Heart left ventricle (tissue), 16 donors: ENCODE data around the gene CPT2. TPM values are rescaled to one million over a fixed set of nuclear protein-coding genes. Genes with fewer than 3 reads are reported as not detected.

Experiments
- ATAC-seq, 4 donors: fragments of 200-7000 bp; cut with Tn5 transposase; one replicate each; pipeline ENCODE4 v1.9.1; 2020 to 2022; ENCODE audit warnings: moderate library complexity in 4 of 4, mild to moderate bottlenecking in 3 of 4, moderate number of reproducible peaks in 1 of 4
- DNase-seq, 5 donors: peaks; one replicate each; pipeline ENCODE4 v3.0.0-alpha.2; 2020
- H3K27ac ChIP-seq, 12 donors: fragments of 200-600 bp; sonication (generic) in 4 of 12; one replicate each; pipeline versions ENCODE4 v1.5.0 to v1.8.0; 2016 to 2022; ENCODE audit warnings: mild to moderate bottlenecking in 2 of 12
- H3K27me3 ChIP-seq, 9 donors: fragments of 200-600 bp; sonication (generic) in 2 of 9; one replicate each; pipeline versions ENCODE4 v1.5.1 to v1.8.0; 2016 to 2022; ENCODE audit warnings: mild to moderate bottlenecking in 3 of 9
- H3K36me3 ChIP-seq, 9 donors: fragments of 200-600 bp; sonication (generic) in 2 of 9; one replicate each; pipeline versions ENCODE4 v1.5.0 to v1.8.0; 2018 to 2022; ENCODE audit warnings: mild to moderate bottlenecking in 2 of 9
- H3K4me1 ChIP-seq, 12 donors: fragments of 200-600 bp; sonication (generic) in 4 of 12; one replicate each; pipeline versions ENCODE4 v1.5.0 to v1.8.0; 2016 to 2022; ENCODE audit warnings: mild to moderate bottlenecking in 3 of 12
- H3K4me3 ChIP-seq, 12 donors: fragments of 200-600 bp; sonication (generic) in 4 of 12; one replicate each; pipeline versions ENCODE4 v1.5.0 to v1.8.0; 2017 to 2022; ENCODE audit warnings: mild to moderate bottlenecking in 9 of 12, moderate library complexity in 4 of 12
- H3K9me3 ChIP-seq, 12 donors: fragments of 200-600 bp; sonication (generic) in 4 of 12; one replicate each; pipeline versions ENCODE4 v1.5.0 to v1.8.0; 2016 to 2022; ENCODE audit warnings: mild to moderate bottlenecking in 1 of 12
- CTCF ChIP-seq, 12 donors: fragments of 200-600 bp; sonication (generic) in 4 of 12; IDR thresholded peaks; one replicate each; pipeline versions ENCODE4 v1.5.0 to v1.8.0; 2018 to 2022; ENCODE audit warnings: antibody characterized with exemption in 12 of 12, mild to moderate bottlenecking in 5 of 12
- POLR2A ChIP-seq, 2 donors: fragments of 450-650 bp; IDR thresholded peaks; one replicate each; pipeline ENCODE4 v1.6.1; 2017; ENCODE audit warnings: antibody characterized with exemption in 2 of 2, mild to moderate bottlenecking in 2 of 2, moderate library complexity in 2 of 2
- WGBS, 4 donors: extraction: QIAGEN DNeasy Blood & Tissue Kit in 2 of 4; methylation state at CpG; one replicate each; pipeline versions ENCODE4 v1.1.5 to v1.1.7; 2013 to 2018; 5-methylcytosine and 5-hydroxymethylcytosine counted together
- intact Hi-C, 10 donors: fragments of 100-400 bp; cut with DNase I; formaldehyde crosslinking; loops; one replicate each; pipeline versions ENCODE4 v1.11.1 to v1.14.2; 2022
- polyA plus RNA-seq, 2 donors: library from polyadenylated mRNA; stranded (reverse); fragments of 200-250 nt; gene quantifications; one replicate each; pipeline ENCODE4 v1.2.3, GENCODE V29; 2013
- total RNA-seq, 9 donors: library from RNA; depleted of rRNA in 2 of 9; stranded (reverse); fragments of >200 nt in 2 of 9; fragmentation: NEBNext Ultra II Directional in 3 of 9; extraction: Animal tissue kit (Norgen Biotek cat#: 25700) in 3 of 9; gene quantifications; one replicate each; pipeline versions ENCODE4 v1.1.0 to v1.2.4, GENCODE V29; 2016 to 2023
- donor health status: ischemic (EF 13 %, LVEDD 7.1; RV severe dilation, severe dysfunction).
- donor health status: healthy with polysubstance abuse.
- donor health status: DM: no; HTN: yes; CAD: no.
- donor health status: DM: no; HTN: no; CAD: no.
- donor health status: ischemic (EF 25% LVEDD 6.9; RV normal size, moderate dysfunction).
- donor health status: ischemic (EF 25% LVEDD 5.7; RV mildly dilated, moderate dysfunction).
- donor health status: healthy.
- donor health status: DM: yes; HTN: yes; CAD: no.
- donor health status: ischemic (EF 35%, LVEDD 5.7; RV mildly dilated, moderate dysfunction).
- donor health status: nonischemic (EF 11% LVEDD 7.7; RV severe dilation, severe dysfunction).
- donor health status: DM: yes; HTN: yes; CAD: no.
- donor health status: PGD.
- donor health status: ischemic (EF 29% LVEDD 5.4; RV normal size, mild dysfunction).
- donor health status: nonischemic (EF 23%, LVEDD 6.1; RV moderate dilation, normal function).

CPT2 gene
- total and polyA plus RNA-seq, 11 donors, result 14.7 to 62.3 (median 34.0) TPM

- H3K27ac ChIP-seq, result no peak overlapping the region
- intact Hi-C loops, result no loop called here
- WGBS, 4 donors, result 75 to 81% (median 78%) methylated on average over 10 of the region's 10 CpGs
- peaks cover 0 to 4% (median 0%) of the 10 kb centered on the region in 9 donors for H3K27me3 ChIP-seq
- peaks cover 0 to 14% (median 0%) of the 10 kb centered on the region in 12 donors for H3K4me1 ChIP-seq
- no peak for DNase-seq
- H3K9me3 ChIP-seq, result no peaks in the 10 kb centered on the region
- no peak overlapping the region for H3K4me3 ChIP-seq
- TF ChIP-seq CTCF (IDR thresholded peaks at IDR 0.05) (no peak), POLR2A (IDR thresholded peaks at IDR 0.05) (no peak)
- H3K36me3 ChIP-seq, result no peaks in the 10 kb centered on the region
- no peak for ATAC-seq
Measured at GRCh38 chr1:53163291-53163768, 33.3 kb upstream of the CPT2 start.

- TF ChIP-seq CTCF (IDR thresholded peaks at IDR 0.05), result no peak
- TF ChIP-seq POLR2A (IDR thresholded peaks at IDR 0.05), result no peak
- Histone ChIP-seq H3K4me3 (no peak overlapping the region), H3K36me3 (no peaks in the 10 kb centered on the region), H3K4me1 (peaks cover 0 to 14% (median 0%) of the 10 kb centered on the region in 12 donors), H3K27ac (no peak overlapping the region), H3K9me3 (no peaks in the 10 kb centered on the region), H3K27me3 (peaks cover 0 to 4% (median 0%) of the 10 kb centered on the region in 9 donors)
- intact Hi-C loops, result no loop called here
- DNase-seq (no peak), ATAC-seq (peak in 2 of 4 donors; percentile 33 to 45)
- 81 to 93% (median 87%) methylated on average over 5 of the region's 5 CpGs for WGBS, 4 donors
Measured at GRCh38 chr1:53165408-53165961, 31.1 kb upstream of the CPT2 start.

- no peaks in the 10 kb centered on the region for H3K36me3 ChIP-seq
- TF ChIP-seq CTCF (IDR thresholded peaks at IDR 0.05), result no peak
- intact Hi-C loops, result no loop called here
Measured at GRCh38 chr1:53166366-53166765, 30.3 kb upstream of the CPT2 start.

GRCh38 chr1:53166912-53167311, 29.7 kb upstream of the CPT2 start:
- Histone ChIP-seq H3K9me3 (no peaks in the 10 kb centered on the region), H3K36me3 (no peaks in the 10 kb centered on the region), H3K27me3 (peaks cover 0 to 4% (median 0%) of the 10 kb centered on the region in 9 donors), H3K27ac (no peak overlapping the region), H3K4me3 (no peak overlapping the region), H3K4me1 (peaks cover 0 to 14% (median 0%) of the 10 kb centered on the region in 12 donors)
- TF ChIP-seq CTCF (IDR thresholded peaks at IDR 0.05) (no peak), POLR2A (IDR thresholded peaks at IDR 0.05) (no peak)
- intact Hi-C loops, result no loop called here
- 73 to 78% (median 74%) methylated on average over 8 of the region's 8 CpGs for WGBS, 4 donors
- ATAC-seq (peak in 2 of 4 donors; percentile 15 to 61), DNase-seq (no peak)

More at GRCh38 chr1:53166366-53166765, 30.3 kb upstream of the CPT2 start:
- H3K27ac ChIP-seq, result no peak overlapping the region
- peaks cover 0 to 4% (median 0%) of the 10 kb centered on the region in 9 donors for H3K27me3 ChIP-seq
- H3K4me3 ChIP-seq, result no peak overlapping the region
- no peaks in the 10 kb centered on the region for H3K9me3 ChIP-seq
- H3K4me1 ChIP-seq, result peaks cover 0 to 14% (median 0%) of the 10 kb centered on the region in 12 donors
- ATAC-seq (no peak), DNase-seq (no peak)
- 82 to 87% (median 85%) methylated on average over 6 of the region's 6 CpGs for WGBS, 4 donors
